Omental fat pad (tissue), 4 donors: ENCODE data around the gene TBC1D22A. TPM values are rescaled to one million over a fixed set of nuclear protein-coding genes. Genes with fewer than 3 reads are reported as not detected.
A peak's percentile ranks its signal among the peaks of the same experiment; 100 is the strongest.

ENCODE experiments used
- ATAC-seq: fragments of 150-250 bp; one replicate; pipeline ENCODE4 v1.9.1; 2016; ENCODE audit warnings: mild to moderate bottlenecking, moderate library complexity; ENCODE audit not compliant: low FRiP score
- DNase-seq: peaks from one replicate; pipeline ENCODE4 v3.0.0-alpha.2; 2019; ENCODE audit warnings: low spot score
- total RNA-seq, 4 donors: library from RNA; depleted of rRNA; stranded (reverse); fragments of >200 nt; gene quantifications; one replicate each; pipeline ENCODE4 v1.1.0, GENCODE V29; 2016
- TF ChIP-seq, protein P1 (sequence below), 3 donors: fragments of 450-650 bp; IDR thresholded peaks; one replicate each; pipeline ENCODE4 v1.5.1; 2016 to 2017; ENCODE audit warnings: antibody characterized with exemption in 3 of 3, mild to moderate bottlenecking in 3 of 3, moderate library complexity in 2 of 3

TBC1D22A gene
- total RNA-seq, 4 donors from 2014 or later: 21.3 to 31.2 (median 24.5) TPM

- DNase-seq (no peak), ATAC-seq (peak; percentile 27)
- TF ChIP-seq, protein P1, sequence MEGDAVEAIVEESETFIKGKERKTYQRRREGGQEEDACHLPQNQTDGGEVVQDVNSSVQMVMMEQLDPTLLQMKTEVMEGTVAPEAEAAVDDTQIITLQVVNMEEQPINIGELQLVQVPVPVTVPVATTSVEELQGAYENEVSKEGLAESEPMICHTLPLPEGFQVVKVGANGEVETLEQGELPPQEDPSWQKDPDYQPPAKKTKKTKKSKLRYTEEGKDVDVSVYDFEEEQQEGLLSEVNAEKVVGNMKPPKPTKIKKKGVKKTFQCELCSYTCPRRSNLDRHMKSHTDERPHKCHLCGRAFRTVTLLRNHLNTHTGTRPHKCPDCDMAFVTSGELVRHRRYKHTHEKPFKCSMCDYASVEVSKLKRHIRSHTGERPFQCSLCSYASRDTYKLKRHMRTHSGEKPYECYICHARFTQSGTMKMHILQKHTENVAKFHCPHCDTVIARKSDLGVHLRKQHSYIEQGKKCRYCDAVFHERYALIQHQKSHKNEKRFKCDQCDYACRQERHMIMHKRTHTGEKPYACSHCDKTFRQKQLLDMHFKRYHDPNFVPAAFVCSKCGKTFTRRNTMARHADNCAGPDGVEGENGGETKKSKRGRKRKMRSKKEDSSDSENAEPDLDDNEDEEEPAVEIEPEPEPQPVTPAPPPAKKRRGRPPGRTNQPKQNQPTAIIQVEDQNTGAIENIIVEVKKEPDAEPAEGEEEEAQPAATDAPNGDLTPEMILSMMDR (IDR thresholded peaks at IDR 0.05): no peak
Observed at GRCh38 chr22:47019012-47019790, 256.8 kb downstream of the TBC1D22A start.

GRCh38 chr22:47020166-47020565 is 257.7 kb downstream of the TBC1D22A start:
- ATAC-seq (no peak), DNase-seq (no peak)
- TF ChIP-seq, protein P1 (IDR thresholded peaks at IDR 0.05): no peak

GRCh38 chr22:47021371-47022074 is 259.1 kb downstream of the TBC1D22A start:
- TF ChIP-seq, protein P1 (IDR thresholded peaks at IDR 0.05): no peak
- DNase-seq: no peak
- ATAC-seq: no peak

DNA sequence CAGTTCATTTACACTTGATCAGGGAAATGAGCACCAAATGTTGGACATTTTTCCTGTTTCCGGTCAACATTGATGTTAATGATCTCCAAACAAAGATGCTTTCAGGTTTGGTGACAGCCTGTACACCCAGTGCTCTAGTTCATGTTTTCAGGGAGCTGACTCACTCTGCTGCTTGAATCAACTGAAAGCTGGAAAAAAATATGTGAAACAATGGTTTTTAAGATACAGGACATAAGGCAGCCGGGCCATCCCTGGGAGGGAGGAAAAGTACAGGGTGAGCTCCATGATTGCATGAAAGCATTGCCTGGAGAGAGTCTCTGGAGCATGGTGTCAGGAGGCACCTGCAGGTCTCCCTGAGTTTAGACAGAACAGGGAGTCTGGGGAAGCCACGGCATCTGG is 259.6 kb downstream of the TBC1D22A start:
- ATAC-seq (no peak), DNase-seq (no peak)
- TF ChIP-seq, protein P1 (IDR thresholded peaks at IDR 0.05): no peak

DNA sequence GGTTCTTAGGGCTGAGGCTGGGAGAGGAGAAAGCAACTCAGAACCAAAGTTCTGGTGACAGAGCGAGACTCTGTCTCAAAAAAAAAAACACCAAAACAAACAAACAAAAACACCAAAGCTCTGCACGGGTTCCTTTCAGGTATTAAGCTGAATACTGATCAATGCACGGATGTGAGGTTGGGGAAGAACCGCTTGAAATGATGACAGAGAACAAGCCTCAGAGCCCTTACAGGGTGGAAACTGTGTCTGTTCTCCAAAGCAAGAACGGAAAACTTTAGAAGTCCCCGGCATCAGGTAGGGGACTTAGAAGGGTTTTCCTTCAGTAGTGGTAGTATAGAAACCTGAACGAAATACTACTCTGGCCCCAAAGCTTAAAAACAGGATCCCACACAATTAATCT is 260.0 kb downstream of the TBC1D22A start:
- ATAC-seq: no peak
- no peak for DNase-seq
- TF ChIP-seq, protein P1 (IDR thresholded peaks at IDR 0.05): no peak

GRCh38 chr22:47023871-47024270 is 261.4 kb downstream of the TBC1D22A start:
- ATAC-seq (no peak), DNase-seq (no peak)
- TF ChIP-seq, protein P1 (IDR thresholded peaks at IDR 0.05): no peak
